Measurements from ENCODE around the gene CDKL5.

DNA sequence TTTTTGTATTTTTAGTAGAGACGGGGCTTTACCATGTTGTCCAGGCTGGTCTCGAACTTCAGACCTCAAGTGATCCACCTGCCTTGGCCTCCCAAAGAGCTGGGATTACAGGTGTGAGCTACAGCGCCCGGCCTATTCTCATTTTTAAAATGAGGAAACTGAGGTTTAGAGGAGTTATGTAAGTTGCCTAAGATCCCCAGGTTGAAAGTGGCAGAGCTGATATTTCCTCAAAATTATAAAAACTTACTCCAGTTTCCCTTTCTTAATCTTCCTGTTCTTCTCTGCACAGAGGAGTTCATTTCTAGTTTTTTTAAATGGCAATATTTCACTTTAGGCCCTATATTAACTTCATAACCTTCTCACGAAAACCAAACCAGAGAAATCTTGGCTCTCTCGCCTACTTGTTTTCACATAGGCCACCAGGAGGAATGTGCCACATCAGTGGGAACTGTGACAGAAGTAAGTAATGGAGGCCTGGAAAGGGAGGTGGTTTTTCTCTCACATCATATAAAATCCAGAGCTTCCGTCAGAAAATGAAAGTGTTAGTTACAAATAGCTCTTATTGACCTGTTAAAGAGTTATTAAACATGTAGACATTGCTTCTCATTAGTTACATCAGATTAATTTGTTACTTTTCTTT is 262.6 kb downstream of the CDKL5 start:
- TF ChIP-seq, protein P1, sequence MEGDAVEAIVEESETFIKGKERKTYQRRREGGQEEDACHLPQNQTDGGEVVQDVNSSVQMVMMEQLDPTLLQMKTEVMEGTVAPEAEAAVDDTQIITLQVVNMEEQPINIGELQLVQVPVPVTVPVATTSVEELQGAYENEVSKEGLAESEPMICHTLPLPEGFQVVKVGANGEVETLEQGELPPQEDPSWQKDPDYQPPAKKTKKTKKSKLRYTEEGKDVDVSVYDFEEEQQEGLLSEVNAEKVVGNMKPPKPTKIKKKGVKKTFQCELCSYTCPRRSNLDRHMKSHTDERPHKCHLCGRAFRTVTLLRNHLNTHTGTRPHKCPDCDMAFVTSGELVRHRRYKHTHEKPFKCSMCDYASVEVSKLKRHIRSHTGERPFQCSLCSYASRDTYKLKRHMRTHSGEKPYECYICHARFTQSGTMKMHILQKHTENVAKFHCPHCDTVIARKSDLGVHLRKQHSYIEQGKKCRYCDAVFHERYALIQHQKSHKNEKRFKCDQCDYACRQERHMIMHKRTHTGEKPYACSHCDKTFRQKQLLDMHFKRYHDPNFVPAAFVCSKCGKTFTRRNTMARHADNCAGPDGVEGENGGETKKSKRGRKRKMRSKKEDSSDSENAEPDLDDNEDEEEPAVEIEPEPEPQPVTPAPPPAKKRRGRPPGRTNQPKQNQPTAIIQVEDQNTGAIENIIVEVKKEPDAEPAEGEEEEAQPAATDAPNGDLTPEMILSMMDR (IDR thresholded peaks at IDR 0.05; ENCODE audit: borderline replicate concordance, extremely low read depth, low read length, poor library complexity, severe bottlenecking) = no peak
- no peak for TF ChIP-seq EZH2 (IDR thresholded peaks at IDR 0.05; ENCODE audit: borderline replicate concordance, low read depth, low read length, severe bottlenecking)
